ENCODE data around the gene SOX6. TPM values are rescaled to one million over a fixed set of nuclear protein-coding genes. Genes with fewer than 3 reads are reported as not detected.

The SOX6 gene
- polyA plus RNA-seq, 1 donor from 2014 or later, result 2.2 TPM

- no peak overlapping the region for H3K9ac ChIP-seq (ENCODE audit: low read length)
- no peaks in the 10 kb centered on the region for H3F3A ChIP-seq (ENCODE audit: insufficient read depth, low read length, poor library complexity, severe bottlenecking)
- no peaks in the 10 kb centered on the region for H3K36me3 ChIP-seq (ENCODE audit: insufficient read depth, low read length)
- no peak overlapping the region for H3K4me2 ChIP-seq (ENCODE audit: low read length)
- no peaks in the 10 kb centered on the region for H4K20me1 ChIP-seq (ENCODE audit: insufficient read depth)
- H3K9me3 ChIP-seq (ENCODE audit: low read length), result no peaks in the 10 kb centered on the region
- H3K9me2 ChIP-seq (ENCODE audit: insufficient read depth, low read length), result no peaks in the 10 kb centered on the region
- TF ChIP-seq SMC3 (conservative IDR thresholded peaks at IDR 0.05; ENCODE audit: poor library complexity) (no peak), EP300 (conservative IDR thresholded peaks at IDR 0.05; ENCODE audit: poor library complexity, severe bottlenecking) (no peak), REST (IDR thresholded peaks at IDR 0.05; ENCODE audit: borderline replicate concordance) (no peak), TAF1 (IDR thresholded peaks at IDR 0.05; ENCODE audit: low read depth) (no peak), RAD21 (conservative IDR thresholded peaks at IDR 0.05) (no peak), POLR2AphosphoS5 (IDR thresholded peaks at IDR 0.05) (no peak), MXI1 (conservative IDR thresholded peaks at IDR 0.05; ENCODE audit: poor library complexity, severe bottlenecking) (no peak), EZH2 (IDR thresholded peaks at IDR 0.05; ENCODE audit: borderline replicate concordance, insufficient read depth, low read length, poor library complexity, severe bottlenecking) (no peak)
- TF ChIP-seq, protein P1, sequence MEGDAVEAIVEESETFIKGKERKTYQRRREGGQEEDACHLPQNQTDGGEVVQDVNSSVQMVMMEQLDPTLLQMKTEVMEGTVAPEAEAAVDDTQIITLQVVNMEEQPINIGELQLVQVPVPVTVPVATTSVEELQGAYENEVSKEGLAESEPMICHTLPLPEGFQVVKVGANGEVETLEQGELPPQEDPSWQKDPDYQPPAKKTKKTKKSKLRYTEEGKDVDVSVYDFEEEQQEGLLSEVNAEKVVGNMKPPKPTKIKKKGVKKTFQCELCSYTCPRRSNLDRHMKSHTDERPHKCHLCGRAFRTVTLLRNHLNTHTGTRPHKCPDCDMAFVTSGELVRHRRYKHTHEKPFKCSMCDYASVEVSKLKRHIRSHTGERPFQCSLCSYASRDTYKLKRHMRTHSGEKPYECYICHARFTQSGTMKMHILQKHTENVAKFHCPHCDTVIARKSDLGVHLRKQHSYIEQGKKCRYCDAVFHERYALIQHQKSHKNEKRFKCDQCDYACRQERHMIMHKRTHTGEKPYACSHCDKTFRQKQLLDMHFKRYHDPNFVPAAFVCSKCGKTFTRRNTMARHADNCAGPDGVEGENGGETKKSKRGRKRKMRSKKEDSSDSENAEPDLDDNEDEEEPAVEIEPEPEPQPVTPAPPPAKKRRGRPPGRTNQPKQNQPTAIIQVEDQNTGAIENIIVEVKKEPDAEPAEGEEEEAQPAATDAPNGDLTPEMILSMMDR (IDR thresholded peaks at IDR 0.05; ENCODE audit: poor library complexity, severe bottlenecking), result no peak
- no peak overlapping the region for H3K27ac ChIP-seq (ENCODE audit: low read length)
- no peak overlapping the region for H3K4me3 ChIP-seq (ENCODE audit: low read length)
- H3K27me3 ChIP-seq (ENCODE audit: insufficient read depth, low read depth, low read length), result no peaks in the 10 kb centered on the region
- H2AFZ ChIP-seq (ENCODE audit: low read depth, low read length), result no peak overlapping the region
- H3K79me2 ChIP-seq (replicated peaks; ENCODE audit: insufficient read depth, low read length), result peaks cover 4% of the 10 kb centered on the region
Observed at GRCh38 chr11:16356761-16357393, 531 bp upstream of the SOX6 start.

- no peaks in the 10 kb centered on the region for H3K27me3 ChIP-seq (ENCODE audit: insufficient read depth, low read depth, low read length)
- H3K9me3 ChIP-seq (ENCODE audit: low read length), result no peaks in the 10 kb centered on the region
- no peak overlapping the region for H2AFZ ChIP-seq (ENCODE audit: low read depth, low read length)
- TF ChIP-seq REST (IDR thresholded peaks at IDR 0.05; ENCODE audit: borderline replicate concordance) (no peak), POLR2AphosphoS5 (IDR thresholded peaks at IDR 0.05) (peak; percentile 40), EP300 (conservative IDR thresholded peaks at IDR 0.05; ENCODE audit: poor library complexity, severe bottlenecking) (peak; percentile 75), EZH2 (IDR thresholded peaks at IDR 0.05; ENCODE audit: borderline replicate concordance, insufficient read depth, low read length, poor library complexity, severe bottlenecking) (no peak), TAF1 (IDR thresholded peaks at IDR 0.05; ENCODE audit: low read depth) (no peak)
- H3F3A ChIP-seq (ENCODE audit: insufficient read depth, low read length, poor library complexity, severe bottlenecking), result no peaks in the 10 kb centered on the region
- peak overlapping the region; percentile 27 for H3K4me2 ChIP-seq (ENCODE audit: low read length)
- no peaks in the 10 kb centered on the region for H3K9me2 ChIP-seq (ENCODE audit: insufficient read depth, low read length)
- H3K36me3 ChIP-seq (ENCODE audit: insufficient read depth, low read length), result no peaks in the 10 kb centered on the region
- no peak overlapping the region for H3K9ac ChIP-seq (ENCODE audit: low read length)
- peak overlapping the region; percentile 27 for H3K4me3 ChIP-seq (ENCODE audit: low read length)
- H4K20me1 ChIP-seq (ENCODE audit: insufficient read depth), result no peaks in the 10 kb centered on the region
- peaks cover 4% of the 10 kb centered on the region for H3K79me2 ChIP-seq (replicated peaks; ENCODE audit: insufficient read depth, low read length)
- H3K27ac ChIP-seq (ENCODE audit: low read length), result no peak overlapping the region
Observed at GRCh38 chr11:16352707-16353106, 3.6 kb downstream of the SOX6 start.
